Embryonic facial prominence (tissue), 1 donor: Measurements from ENCODE around the gene AIM2.
"Not testable (repeated sequence)": the region's sequence is repeated elsewhere in the genome, so short reads cannot be mapped to it uniquely, and the experiment has no call there.

Experiments
- DNase-seq: peaks from one replicate; pipeline ENCODE4 v3.0.0-alpha.2; 2016; ENCODE audit errors: extremely low spot score

The AIM2 gene, protein sequence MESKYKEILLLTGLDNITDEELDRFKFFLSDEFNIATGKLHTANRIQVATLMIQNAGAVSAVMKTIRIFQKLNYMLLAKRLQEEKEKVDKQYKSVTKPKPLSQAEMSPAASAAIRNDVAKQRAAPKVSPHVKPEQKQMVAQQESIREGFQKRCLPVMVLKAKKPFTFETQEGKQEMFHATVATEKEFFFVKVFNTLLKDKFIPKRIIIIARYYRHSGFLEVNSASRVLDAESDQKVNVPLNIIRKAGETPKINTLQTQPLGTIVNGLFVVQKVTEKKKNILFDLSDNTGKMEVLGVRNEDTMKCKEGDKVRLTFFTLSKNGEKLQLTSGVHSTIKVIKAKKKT

DNA sequence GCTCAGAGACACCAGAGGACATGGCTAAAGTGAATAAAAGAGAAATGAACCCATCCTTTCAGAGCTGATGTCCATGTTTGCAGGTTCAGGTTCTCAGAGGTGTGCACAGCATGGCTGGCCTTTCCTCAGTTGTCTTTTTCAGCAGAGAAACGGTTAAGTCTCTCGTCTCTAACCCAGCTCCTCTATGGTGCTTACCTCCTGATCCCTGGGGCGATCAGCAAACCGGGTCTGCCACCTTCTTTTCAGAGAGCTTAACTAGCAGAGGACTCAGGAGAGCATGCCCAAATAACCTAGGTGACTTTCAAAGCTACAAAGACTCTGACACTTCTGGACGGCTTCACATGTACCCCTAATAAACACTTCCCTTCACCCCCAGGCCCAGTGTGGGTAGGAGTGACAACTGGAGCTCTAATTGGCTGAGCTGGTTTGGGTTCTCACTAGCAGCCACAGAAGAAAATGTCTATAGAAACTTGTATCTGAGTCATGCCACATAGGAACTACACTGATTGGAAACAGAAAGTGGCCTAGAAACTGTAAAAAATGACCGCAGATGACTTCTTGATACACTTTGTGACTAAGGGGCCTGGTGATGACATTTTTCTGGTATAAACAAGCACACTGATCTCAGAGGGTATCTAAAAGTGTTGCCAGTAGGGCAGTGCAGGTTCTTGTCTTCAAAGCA lies at the start of gene AIM2:
AIM2 (minus strand) TSS at position 329 of the 682 bp plus-strand sequence. CDS start 3,267 bp downstream, outside the sequence.
- no peak for DNase-seq

DNA sequence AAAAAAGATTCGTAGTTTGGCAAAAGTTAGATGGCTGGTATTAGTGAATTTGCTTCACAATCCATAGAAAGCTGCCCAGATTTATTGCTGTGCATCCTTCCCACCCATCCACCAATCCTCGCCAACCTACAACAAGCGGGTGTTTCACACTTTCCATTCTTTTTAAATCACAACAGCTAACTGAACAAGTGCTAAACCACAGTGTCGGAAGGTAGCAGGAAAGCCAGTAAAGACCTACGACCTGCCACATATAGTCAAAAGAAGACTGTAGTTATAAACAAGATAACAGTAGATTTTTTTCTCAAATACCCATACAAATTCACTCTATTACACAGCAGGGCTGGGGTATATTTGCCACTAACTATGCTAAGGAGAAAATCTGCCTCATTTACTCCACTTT lies 47.0 kb upstream of the AIM2 start:
- DNase-seq: no peak

DNA sequence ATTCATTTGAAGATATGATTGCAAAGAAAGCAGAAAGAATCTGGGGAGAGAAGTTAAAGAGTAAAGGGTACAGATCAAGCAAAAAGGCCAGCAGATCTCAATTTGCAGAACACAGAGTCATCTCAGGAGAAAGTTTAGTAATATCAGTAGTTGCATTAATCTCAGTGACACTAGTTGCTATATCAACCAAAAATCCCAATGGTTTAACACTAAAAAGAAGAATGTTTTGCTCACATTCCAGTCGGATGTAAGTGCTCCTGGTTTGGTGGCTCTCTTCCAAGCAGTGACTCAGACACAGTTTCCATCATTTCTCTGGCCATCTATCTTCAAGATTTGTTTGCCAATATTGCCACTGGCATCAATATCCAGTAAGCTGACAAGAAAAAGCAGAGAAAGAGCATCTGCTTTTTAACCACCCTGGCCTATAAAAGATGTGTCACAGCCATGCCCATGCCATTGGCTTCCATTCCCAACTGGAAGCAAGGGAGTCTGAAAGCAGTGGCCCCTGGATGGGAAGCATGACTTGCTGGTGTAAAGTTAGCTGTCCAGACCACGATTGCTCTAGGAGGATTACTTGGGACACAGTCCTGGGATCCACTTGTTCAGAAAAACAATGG lies 45.5 kb upstream of the AIM2 start:
- DNase-seq: no peak

DNA sequence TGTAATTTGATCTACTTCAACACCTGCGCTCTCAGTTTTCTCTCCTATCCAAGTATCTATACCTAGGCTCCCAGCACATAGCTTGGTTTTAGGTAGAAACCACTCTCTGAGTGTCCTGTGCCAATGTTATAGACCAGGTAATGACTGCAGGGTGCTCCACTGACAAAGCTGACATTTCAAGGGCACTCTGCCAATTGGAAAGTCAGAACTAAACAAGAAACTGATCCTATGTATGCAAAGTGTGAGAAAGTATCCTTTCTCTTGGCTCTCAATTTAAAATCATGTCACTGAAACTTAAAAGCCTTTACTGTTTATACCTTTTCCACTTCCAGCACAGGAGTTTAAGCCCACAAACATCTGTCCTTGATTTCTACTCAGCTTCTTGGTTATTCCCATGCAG lies 45.0 kb upstream of the AIM2 start:
- no peak for DNase-seq

DNA sequence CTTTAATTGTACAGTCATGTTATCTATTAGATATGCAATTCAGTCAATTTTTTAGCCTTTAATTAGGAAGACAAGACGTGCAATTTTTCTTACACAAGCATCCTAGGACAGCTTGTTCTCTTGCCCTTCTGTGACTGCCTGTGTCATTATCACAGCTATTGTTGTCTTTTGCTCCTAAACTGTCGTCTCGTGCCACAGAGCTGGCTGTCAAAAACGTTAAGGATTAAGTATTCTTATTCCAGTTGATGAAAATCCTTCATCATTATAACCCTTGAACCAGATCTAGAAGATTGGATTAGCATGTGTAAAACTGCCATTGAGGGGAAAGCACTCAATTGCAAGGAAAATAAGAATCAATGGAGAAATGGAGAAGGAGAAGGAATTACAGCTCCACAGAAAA lies 43.8 kb upstream of the AIM2 start:
- DNase-seq: no peak

DNA sequence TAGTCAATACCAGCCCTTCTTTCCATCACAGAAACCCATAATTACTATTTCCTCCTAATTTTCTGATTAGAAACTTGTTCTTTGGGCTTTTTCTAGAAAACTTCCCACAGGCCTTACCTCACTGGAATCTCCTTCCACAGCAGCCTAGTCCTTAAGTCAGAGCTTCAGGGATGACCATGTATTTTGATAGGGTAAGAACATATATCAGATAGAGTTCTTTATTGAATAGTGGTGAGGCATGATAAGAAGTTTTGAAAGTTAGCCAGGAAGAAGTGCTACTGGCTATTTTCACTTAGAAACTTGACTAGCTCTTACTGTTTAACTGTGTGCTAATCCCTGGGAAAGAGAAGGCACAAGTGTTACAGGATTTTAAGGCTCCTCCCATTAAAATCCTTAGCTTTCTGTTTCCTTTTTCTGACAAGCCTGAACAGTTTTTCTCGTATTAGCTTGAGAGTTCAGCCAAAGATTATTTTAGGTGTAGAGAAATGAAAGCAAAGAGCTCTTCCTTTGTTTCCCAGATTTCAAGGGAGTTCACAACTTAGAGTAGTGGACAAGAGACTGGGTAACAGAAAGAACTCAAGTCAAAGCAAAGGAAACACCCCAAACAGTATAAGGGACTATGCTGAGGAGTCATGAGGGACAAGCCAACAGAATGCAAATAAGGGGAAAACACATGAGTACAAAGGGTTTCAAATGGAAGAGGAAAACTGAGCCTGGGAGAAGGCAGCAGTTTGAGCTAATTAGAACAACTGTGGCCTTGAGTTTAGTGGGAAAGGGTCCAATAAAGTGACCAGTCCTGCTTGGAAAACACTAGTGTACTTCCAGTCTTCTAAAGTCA lies 37.2 kb upstream of the AIM2 start:
- no peak for DNase-seq

DNA sequence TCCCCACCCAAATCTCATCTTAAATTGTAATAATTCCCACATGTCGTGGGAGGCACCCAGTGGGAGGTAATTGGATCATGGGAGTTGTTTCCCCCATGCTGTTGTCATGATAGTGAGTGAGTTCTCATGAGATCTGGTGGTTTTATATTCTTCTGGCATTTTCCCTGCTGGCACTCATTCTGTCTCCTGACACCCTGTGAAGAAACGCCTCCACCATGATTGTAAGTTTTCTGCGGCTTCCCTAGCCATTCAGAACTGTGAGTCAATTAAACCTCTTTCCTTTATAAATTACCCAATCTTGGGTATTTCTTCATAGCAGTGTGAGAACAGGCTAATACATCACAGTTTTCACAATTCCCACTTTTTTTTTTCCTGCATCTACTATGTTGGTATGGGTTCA lies 26.5 kb upstream of the AIM2 start:
- not testable (repeated sequence) for DNase-seq

DNA sequence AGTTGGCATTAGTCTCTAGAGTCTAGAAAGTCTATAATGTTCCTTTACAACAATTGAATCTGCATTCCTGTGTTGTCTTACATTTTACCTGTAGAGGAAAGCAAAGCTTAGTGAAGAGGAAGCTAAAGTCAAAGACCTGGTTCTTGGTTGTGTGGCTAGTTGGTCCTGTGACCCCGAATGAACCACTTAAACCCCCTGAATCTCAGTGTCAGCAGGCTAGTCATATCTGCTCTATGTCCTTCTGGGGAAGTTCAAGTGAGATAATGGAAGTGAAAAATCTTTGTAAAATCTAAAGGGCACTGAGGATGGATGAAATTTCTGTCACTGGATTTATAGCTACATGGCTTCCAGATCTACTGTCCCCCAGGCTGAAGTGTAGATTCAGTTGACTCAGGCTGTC lies 24.0 kb upstream of the AIM2 start:
- DNase-seq: no peak

DNA sequence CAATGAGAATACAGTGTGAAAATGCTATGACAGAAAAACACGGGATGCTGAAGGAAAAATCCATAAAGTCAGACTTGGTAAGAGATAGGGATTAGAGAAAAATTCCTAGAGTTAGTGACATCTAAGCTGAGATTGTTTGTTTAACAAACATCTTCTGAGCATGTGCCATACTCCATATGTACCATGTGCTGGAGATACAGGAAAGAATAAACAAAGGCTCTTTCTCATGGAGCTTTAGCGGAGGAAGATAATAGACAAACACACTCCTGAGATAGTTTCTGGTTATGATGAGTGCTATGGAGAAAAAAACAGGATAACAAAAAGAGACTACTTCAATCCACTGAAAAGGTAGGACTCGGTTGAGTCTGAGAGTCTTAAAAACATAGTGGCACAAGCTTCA lies 22.0 kb upstream of the AIM2 start:
- no peak for DNase-seq

DNA sequence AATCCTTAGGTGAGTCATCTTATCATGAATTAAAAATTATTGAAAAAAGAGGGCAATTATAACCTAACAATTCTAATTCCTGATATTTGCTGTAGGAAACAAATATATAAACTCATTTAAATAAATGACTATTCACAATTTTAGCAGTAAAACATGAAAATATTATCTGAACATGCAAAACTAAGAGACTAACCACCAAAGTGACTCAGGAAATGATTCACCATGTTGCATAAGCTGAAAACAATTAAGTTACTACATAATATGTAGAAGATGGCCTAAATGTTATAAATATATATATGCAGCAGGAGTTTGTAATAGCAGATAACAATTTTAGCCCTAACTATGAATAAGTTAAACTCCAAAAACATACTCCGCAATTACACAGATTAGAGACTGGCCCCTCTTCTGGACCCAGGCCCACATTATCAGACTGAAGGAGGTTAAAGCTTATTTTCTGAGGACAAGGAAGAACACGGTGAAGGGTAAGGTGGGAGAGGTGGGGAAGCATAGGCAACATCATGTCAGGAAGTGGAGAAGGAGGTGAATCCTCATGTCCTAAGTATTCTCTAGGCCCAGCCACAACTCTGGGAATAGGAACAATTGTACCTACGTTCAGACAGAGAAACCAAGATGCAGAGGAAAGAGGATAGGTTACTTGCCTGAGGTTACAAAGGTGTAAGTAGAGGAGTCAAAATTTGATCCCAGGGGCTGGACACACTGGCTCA lies 15.6 kb upstream of the AIM2 start:
- no peak for DNase-seq

DNA sequence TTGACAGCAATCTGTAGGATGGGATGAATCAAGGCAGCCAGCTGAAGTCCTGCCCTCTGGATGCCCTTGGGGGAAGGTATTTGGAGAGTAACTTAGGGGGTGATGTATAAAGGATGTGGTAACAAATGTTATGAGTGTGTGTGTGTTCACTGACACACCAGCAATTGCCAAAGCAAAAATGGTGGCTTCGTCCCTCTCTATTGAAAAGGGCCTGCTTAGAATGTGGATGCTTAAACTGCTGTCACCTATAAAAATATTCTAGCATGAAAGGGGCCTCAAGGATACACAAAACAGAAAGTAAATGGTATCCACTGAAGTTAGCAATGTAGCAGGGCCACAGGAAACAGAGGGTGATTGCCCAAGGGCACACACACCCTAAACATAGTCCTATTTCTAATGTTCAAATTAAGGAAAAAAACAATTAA lies 15.1 kb upstream of the AIM2 start:
- no peak for DNase-seq

DNA sequence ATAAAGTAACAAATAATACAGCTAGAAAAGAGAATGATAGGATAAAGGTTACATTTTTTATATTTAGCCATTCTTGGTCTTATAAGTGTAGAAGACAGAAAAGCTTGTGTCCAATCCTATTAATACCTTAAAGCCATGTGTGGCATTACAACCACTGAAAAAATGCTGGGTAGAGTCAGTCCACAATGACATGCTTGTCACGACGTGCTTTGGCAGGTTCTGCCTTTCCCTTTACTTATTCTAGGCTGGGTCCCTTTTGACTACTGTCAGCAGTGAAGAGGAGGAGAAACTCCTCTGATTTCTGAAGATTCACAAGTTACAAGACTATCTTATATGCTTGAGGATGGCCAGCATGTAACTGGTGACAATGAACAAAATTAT lies 14.6 kb upstream of the AIM2 start:
- DNase-seq: no peak

DNA sequence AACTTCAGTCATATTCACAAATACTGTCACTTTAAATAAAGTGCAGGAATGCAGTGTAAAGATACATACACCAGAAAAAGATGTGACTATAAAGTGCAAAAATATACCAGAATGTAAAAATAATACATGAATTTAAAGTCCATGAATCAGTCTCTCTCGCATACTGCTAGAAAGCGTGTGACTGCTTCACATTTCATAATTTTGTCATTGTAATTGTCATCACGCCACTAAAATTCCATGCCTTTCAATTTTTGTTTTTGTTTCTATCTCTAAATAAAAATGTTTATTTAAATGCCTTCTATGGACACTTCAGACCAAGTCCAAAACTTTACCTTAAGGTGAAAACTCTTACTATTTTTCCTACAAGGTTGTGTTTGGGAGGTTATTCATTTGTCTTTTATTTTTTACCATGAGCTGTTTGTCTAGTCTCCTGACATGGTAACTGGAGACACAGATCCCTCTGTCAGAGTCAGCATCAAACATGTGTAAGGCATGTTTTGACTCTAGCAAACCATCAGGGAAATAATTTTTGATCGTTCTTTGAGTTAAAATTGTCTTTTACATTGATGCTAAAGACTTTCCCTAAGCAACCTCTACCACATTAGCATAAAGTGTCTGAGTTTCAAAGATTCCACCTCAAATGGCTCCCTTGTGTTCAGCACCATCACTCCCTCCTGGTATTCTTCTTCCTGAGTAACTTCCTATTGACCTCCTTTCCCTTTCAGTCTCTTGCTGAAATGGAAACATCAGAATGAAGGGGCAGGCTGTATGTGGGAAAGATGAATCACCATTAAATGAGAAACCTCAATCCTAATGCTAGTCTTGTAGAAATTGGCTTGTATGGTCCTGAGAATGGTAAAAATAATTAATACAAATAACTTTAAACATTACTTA lies 14.0 kb upstream of the AIM2 start:
- DNase-seq: no peak

DNA sequence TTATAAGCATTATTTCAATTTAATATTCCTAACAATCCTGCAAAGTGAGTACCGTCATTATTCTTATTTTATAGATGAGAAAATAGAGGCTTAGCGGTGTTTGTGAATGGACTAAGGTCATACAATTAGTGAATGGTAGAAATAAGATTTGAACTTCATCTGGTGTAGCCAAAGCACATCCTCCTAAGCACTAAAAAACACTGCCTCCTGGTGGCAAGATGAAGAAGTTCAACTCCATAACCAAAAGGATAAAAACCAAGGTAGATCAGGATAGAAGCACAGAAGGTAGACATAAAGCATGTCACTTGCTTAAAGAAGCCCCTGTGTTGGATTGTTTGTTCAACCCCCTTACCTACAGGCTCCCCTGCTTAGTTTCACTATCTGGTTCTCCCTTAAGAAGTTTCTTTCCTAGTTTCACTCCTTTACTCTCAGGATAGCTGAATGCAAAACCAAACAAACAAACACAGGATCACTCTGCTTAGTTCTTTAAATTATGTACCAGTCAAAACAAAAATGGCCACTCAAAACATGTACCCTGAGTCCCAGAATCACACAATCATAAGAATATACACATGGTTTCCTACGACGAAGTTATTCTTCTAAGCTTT lies 12.7 kb upstream of the AIM2 start:
- no peak for DNase-seq

DNA sequence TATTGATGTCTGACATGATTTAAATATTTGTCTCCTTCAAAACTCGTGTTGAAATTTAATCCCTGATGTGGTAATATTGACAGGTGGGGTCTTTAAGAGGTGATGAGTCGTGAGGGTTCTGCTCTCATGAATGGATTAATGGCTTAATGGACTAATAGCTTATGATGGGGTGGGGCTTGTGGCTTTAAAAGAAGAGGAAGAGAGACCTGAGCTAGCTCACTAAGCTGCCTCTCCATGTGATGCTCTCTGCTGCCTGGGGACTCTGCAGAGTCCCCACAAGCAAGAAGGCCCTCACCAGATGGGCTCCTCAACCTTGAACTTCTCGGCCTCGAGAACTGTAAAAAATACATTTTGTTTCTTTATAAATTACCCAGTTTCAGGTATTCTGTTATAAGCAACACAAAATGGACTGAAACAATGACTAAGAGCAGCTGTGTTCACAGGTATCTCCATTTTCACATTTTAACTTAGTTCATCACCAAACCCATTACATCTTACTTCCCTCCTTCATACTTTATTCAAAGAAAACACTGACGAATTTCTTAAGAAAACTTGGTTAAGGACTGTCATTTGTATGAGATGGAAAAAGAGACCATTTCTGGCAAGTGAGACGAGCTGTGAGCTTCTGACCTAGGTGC lies 12.1 kb upstream of the AIM2 start:
- DNase-seq: no peak

DNA sequence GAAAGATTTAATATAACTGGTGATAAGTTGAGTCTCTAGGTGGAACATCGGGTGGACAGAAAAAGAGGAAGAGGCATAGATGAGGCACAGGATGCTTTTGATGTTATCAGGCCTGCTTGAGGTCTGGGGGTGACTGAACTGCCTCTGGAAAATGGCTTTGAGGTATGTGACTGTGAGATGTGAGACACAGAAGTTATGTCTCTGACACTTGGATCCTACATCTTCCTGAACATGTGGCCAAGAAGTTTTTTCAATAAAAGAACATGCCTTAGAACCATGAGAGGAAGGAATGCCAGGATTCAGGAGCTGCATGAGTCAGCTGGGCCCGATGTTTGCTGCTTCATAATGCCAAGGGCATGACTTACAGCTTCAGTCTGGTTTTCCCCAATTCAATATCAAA lies 11.5 kb upstream of the AIM2 start:
- DNase-seq: no peak

DNA sequence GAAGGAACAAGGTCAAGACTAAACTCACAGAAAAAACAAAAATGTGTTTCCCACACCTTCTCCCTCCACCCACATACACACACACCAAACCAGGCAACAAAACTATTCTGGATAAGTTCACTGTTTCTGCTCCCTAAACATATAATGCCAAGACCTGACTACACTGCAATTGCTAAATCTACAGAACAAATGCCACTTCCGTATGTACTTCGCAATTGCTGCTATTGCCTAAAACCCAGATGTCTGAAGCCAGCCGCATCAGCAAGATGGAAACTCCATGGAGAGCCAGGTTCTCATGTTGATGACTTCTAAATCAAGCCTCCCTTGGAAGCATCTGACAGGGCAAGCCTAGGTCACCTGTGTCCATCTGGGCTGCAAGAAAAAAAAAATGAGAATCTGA lies 8.3 kb upstream of the AIM2 start:
- no peak for DNase-seq

DNA sequence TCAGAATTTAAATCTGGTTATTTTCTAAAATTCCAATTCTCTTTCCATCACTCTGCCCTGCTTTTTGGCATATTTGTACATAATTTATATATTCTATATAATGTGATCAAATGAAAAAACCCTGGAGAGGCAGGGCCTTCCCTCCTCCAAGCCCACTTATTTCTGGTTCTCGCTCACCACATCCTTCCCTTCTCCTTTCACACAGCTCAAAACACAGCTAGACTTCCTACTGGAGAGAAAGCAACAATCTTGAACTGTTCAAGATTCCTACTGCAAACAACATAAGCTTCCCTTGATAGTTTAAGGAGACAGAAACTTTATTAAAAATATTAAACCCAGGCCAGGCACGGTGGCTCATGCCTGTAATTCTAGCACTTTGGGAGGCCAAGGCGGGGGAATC lies 7.6 kb upstream of the AIM2 start:
- no peak for DNase-seq

DNA sequence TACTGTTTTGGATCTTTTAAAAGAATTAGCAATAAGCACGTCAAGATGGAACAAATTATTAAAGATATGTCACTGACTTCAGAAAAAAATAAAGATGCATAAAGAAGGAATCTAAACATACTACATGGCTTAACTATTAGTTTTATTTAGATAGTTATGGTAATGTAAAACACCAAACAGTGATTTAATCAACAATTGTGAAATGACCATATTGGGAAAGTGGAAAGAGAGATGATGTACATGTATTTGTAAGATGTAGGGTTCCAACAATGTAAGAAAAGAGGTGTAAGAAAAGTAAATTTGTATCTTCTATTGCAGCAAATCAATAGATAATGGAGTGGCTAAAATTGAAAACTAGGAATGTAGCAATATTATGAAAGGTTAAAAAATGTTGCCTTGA lies 6.4 kb upstream of the AIM2 start:
- DNase-seq: no peak

DNA sequence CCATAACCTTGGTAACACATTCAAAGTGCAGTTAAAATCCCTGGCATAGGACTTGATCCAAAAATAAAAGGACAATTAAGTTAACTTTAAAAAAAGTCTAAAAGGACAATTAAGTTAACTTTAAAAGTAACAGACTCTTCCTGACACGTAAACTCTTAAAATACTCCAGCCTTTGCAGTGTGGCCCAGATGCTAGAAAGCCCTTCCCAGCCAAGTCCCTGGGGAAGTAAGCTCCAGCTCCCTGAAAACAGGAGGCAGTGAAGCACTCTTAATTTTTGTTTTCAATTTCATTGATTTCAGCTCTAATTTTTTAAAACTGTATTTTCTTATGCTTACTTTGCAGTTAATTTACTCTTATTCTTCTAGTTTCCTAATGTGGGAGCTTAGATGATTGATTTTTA lies 5.1 kb upstream of the AIM2 start:
- DNase-seq: no peak
